ENCODE measurements around the gene HRCT1.
A peak's percentile ranks its signal among the peaks of the same experiment; 100 is the strongest.
"Not testable (repeated sequence)": the region's sequence is repeated elsewhere in the genome, so short reads cannot be mapped to it uniquely, and the experiment has no call there.

The HRCT1 gene

GRCh38 chr9:35896570-35896969 is 9.4 kb upstream of the HRCT1 start:
- DNase-seq (ENCODE audit: low read depth in 3 of 3): no peak

GRCh38 chr9:35897376-35898099 is 8.5 kb upstream of the HRCT1 start:
- not testable (repeated sequence) for DNase-seq (ENCODE audit: low read depth in 3 of 3)

- DNase-seq (ENCODE audit: low read depth in 3 of 3): no peak
These were observed 7.7 kb upstream of the HRCT1 start for GRCh38 chr9:35898337-35898736.

- no peak for DNase-seq (ENCODE audit: low read depth in 3 of 3)
These were observed 7.0 kb upstream of the HRCT1 start for GRCh38 chr9:35899021-35899420.

GRCh38 chr9:35903049-35903448 is 3.0 kb upstream of the HRCT1 start:
- DNase-seq (ENCODE audit: low read depth in 3 of 3): peak in 1 of 3 experiments; percentile 17

GRCh38 chr9:35904338-35904737 is 1.7 kb upstream of the HRCT1 start:
- DNase-seq (ENCODE audit: low read depth in 3 of 3): no peak

- no peak for DNase-seq (ENCODE audit: low read depth in 3 of 3)
These were observed 786 bp upstream of the HRCT1 start for GRCh38 chr9:35905051-35905781.

- DNase-seq (ENCODE audit: low read depth in 3 of 3): no peak
These were observed 1.1 kb downstream of the HRCT1 start for GRCh38 chr9:35906923-35907699.

GRCh38 chr9:35907711-35908503 is 1.9 kb downstream of the HRCT1 start:
- no peak for DNase-seq (ENCODE audit: low read depth in 3 of 3)

GRCh38 chr9:35908504-35909125 is 2.6 kb downstream of the HRCT1 start:
- no peak for DNase-seq (ENCODE audit: low read depth in 3 of 3)

GRCh38 chr9:35909274-35909673 is 3.3 kb downstream of the HRCT1 start, which contains the start of gene SPAAR:
TSS of gene SPAAR (plus strand) at chr9:35909490. CDS start at chr9:35910464, 974 bp downstream.
- DNase-seq (ENCODE audit: low read depth in 3 of 3): no peak

- no peak for DNase-seq (ENCODE audit: low read depth in 3 of 3)
These were observed 3.9 kb downstream of the HRCT1 start for GRCh38 chr9:35909687-35910612.

GRCh38 chr9:35910613-35911359 is 4.8 kb downstream of the HRCT1 start:
- DNase-seq (ENCODE audit: low read depth in 3 of 3): peak in 1 of 3 experiments; percentile 44

GRCh38 chr9:35911690-35912089 is 5.7 kb downstream of the HRCT1 start:
- no peak for DNase-seq (ENCODE audit: low read depth in 3 of 3)

- DNase-seq (ENCODE audit: low read depth in 3 of 3): no peak
These were observed 6.9 kb downstream of the HRCT1 start for GRCh38 chr9:35912791-35913400.

- DNase-seq (ENCODE audit: low read depth in 3 of 3): not testable (repeated sequence)
These were observed 7.4 kb downstream of the HRCT1 start for GRCh38 chr9:35913429-35913828.

GRCh38 chr9:35914301-35914807 is 8.4 kb downstream of the HRCT1 start:
- DNase-seq (ENCODE audit: low read depth in 3 of 3): no peak

GRCh38 chr9:35915681-35916294 is 9.8 kb downstream of the HRCT1 start:
- DNase-seq (ENCODE audit: low read depth in 3 of 3): no peak

Measured in stimulated activated CD4-positive, alpha-beta T cell treated with anti-CD3 and anti-CD28 coated beads, TNF-alpha, amount 100 ng/mL, for 24 hours (primary cell).